Activated naive CD4-positive, alpha-beta T cell treated with anti-CD3 and anti-CD28 coated beads for 36 hours (primary cell): ENCODE results near the gene PDZRN3. TPM values are rescaled to one million over a fixed set of nuclear protein-coding genes. Genes with fewer than 3 reads are reported as not detected.

Experiments used
- CTCF ChIA-PET: fragments of 350-600 bp; sonication (Branson Sonifier 250); formaldehyde crosslinking; loops from one replicate; lab custom pipeline; 2021; ENCODE audit warnings: antibody characterized with exemption; lab: Charles Lee
- DNase-seq: peaks from one replicate; pipeline ENCODE4 v3.0.0-alpha.2; 2020
- H3K27ac Mint-ChIP-seq: one replicate; pipeline ENCODE4 v1.8.0; 2021; ENCODE audit warnings: mild to moderate bottlenecking, mixed read lengths
- H3K27me3 Mint-ChIP-seq: one replicate; pipeline ENCODE4 v1.8.0; 2021; ENCODE audit warnings: low read depth, mixed read lengths
- H3K36me3 Mint-ChIP-seq: one replicate; pipeline ENCODE4 v1.8.0; 2021; ENCODE audit warnings: low read depth, mixed read lengths
- H3K4me1 Mint-ChIP-seq: one replicate; pipeline ENCODE4 v1.8.0; 2021; ENCODE audit warnings: low read depth, mixed read lengths
- H3K4me3 Mint-ChIP-seq: one replicate; pipeline ENCODE4 v1.8.0; 2021; ENCODE audit warnings: mild to moderate bottlenecking, moderate library complexity, mixed read lengths
- H3K9me3 Mint-ChIP-seq: one replicate; pipeline ENCODE4 v1.8.0; 2021; ENCODE audit warnings: mixed read lengths
- intact Hi-C: fragments of 100-400 bp; cut with micrococcal nuclease; formaldehyde crosslinking; loops from one replicate; pipeline ENCODE4 v1.15.1; 2023
- total RNA-seq, 2 experiments: library from RNA; stranded (reverse); gene quantifications; one replicate each; pipeline ENCODE4 v1.2.3, GENCODE V29; 2021

Gene PDZRN3
- total RNA-seq, 2 experiments from 2014 or later: not detected

DNA sequence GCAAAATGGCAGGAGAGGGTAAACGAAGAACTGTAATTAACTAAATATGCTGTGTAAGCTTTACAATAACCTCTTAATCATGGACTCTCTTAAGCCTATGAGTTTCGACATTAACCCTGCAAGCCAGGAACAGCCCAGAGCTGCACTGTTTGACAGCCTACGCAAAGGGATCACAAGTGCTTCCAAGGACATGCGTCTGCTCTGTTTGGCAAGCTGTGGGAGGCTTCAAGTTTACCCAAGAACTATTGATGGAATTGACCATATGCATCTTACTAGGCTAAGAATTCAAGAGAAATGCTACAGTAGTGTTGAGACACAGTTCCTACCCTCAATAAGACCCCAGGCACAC is 66.0 kb downstream of the PDZRN3 start:
- no peaks in the 10 kb centered on the region for H3K27me3 Mint-ChIP-seq
- H3K36me3 Mint-ChIP-seq: no peaks in the 10 kb centered on the region
- intact Hi-C loops: no loop called here
- CTCF ChIA-PET: no interaction called here
- no peaks in the 10 kb centered on the region for H3K9me3 Mint-ChIP-seq
- no peak overlapping the region for H3K27ac Mint-ChIP-seq
- no peaks in the 10 kb centered on the region for H3K4me1 Mint-ChIP-seq
- DNase-seq: no peak
- no peak overlapping the region for H3K4me3 Mint-ChIP-seq

DNA sequence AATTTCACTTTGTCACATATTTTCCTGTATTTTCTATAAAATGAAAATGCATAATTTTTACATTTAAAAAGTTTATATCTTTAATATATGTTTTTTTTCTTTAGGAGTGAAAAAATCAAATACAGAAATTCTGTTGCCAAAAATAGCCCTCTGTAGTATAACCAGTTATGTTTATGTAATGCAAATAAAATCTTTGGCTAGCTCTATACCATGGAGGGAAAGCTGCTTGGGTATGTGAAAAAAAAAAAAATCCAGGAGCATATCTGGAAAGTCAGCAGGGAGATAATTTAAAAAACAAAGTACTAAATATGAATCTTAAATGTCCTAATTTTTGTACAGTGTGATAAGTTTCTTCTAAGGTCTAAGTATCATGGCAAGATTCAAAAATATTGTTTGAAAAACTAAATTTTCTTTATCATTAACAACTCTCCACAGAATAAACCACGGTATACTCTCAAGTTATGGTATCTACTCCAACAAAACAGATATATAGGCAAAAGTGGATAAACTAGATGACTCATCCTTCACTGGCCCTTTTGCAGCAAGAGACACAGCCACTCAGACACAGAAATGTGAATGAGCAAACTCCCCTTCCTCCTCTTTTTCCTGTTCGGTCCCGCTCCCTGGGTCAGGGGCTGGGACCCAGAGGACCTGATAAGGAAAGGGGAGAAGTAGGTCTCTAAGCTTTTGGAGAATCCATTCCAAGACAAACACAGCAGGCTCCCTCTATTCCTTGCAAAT is 66.6 kb downstream of the PDZRN3 start:
- no peak overlapping the region for H3K4me3 Mint-ChIP-seq
- no peaks in the 10 kb centered on the region for H3K27me3 Mint-ChIP-seq
- H3K9me3 Mint-ChIP-seq: no peaks in the 10 kb centered on the region
- CTCF ChIA-PET: no interaction called here
- H3K4me1 Mint-ChIP-seq: no peaks in the 10 kb centered on the region
- intact Hi-C loops: no loop called here
- H3K36me3 Mint-ChIP-seq: no peaks in the 10 kb centered on the region
- H3K27ac Mint-ChIP-seq: no peak overlapping the region
- DNase-seq: no peak

DNA sequence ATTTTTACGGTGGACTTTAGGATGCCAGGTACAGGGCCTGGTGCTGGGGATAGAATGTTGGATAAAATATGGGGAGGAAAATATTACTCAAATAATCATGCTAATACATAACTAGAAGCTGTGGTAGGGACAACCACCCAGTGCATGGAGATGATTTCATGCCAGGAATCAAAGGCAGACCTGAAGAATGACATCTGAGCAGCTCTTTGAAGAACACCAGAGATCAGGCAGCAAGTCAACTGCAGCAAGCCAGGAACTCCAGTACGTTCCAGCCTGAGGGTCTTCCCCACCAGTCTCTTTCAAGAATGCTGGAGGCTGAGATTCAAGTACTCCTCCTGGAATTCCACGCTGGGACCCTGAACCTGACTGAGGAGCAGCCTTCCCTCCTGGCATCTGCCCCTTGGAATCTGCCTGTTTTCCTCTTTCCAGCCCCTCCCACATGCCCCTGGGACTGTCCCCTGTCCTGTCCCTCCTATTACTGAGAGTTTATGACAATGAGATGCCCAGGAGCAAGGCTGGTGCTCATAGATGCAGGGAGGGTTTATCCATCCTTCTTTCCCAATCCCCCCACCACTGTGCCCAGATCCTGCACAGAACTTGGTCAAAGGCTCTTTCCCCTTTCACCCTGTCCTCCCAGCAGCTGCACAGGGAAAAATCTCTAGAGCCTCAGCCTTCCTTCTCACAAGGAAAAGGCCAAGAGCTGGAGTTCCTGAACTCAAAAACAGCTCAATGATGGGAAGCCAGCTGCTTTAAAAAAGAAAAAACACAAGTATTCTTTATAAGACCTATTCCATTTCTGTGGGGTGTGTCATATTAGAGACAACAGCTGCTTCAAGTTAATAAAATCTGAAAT is 68.0 kb downstream of the PDZRN3 start:
- Mint-ChIP-seq H3K4me3 (no peak overlapping the region), H3K4me1 (no peaks in the 10 kb centered on the region), H3K27me3 (peaks cover 7% of the 10 kb centered on the region), H3K9me3 (no peaks in the 10 kb centered on the region), H3K27ac (no peak overlapping the region), H3K36me3 (no peaks in the 10 kb centered on the region)
- intact Hi-C loops: no loop called here
- CTCF ChIA-PET: no interaction called here
- DNase-seq: no peak

DNA sequence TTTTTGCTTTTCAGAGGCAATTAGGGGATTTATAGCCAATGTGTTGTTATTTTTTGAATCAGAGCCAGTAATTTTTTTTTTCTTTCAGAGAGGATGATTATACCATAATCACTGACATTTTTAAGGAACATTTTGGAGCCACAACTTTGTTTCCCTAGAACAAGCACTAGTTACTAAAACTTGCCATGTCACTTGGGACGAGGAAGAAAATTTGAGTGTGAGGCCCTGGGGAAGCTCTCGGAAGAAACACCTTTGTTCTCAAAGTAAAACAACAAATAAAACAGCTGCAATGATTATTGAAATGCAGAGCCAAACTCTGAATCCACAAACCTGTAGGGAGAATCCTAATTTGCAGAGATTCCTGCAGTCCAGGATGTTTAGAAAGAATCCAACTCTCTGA is 69.7 kb downstream of the PDZRN3 start:
- H3K4me3 Mint-ChIP-seq: no peak overlapping the region
- intact Hi-C loops: no loop called here
- CTCF ChIA-PET: no interaction called here
- no peaks in the 10 kb centered on the region for H3K36me3 Mint-ChIP-seq
- H3K27ac Mint-ChIP-seq: no peak overlapping the region
- H3K27me3 Mint-ChIP-seq: peaks cover 8% of the 10 kb centered on the region
- no peaks in the 10 kb centered on the region for H3K9me3 Mint-ChIP-seq
- DNase-seq: no peak
- no peaks in the 10 kb centered on the region for H3K4me1 Mint-ChIP-seq

DNA sequence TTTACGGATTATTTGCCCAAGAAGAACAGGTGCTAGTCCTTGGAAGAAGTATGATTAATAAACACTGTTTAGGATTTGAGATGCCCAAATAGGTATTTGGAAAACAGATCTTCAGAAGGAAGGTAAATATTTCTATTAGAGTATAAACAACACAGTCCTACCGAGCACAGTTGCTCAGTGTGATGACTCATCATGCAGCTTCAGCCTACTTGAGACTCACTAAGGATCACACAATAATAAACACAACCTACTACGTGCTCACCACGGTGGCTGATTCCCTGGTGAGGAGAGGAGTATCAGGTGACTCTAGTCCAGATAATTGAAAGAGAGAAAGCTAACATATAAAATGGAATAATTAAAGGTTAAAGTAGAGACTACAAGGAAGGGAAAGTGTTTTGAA is 72.0 kb downstream of the PDZRN3 start:
- DNase-seq: no peak
- H3K9me3 Mint-ChIP-seq: no peaks in the 10 kb centered on the region
- H3K27ac Mint-ChIP-seq: no peak overlapping the region
- CTCF ChIA-PET: no interaction called here
- no peaks in the 10 kb centered on the region for H3K4me1 Mint-ChIP-seq
- intact Hi-C loops: no loop called here
- no peak overlapping the region for H3K4me3 Mint-ChIP-seq
- H3K36me3 Mint-ChIP-seq: no peaks in the 10 kb centered on the region
- peaks cover 9% of the 10 kb centered on the region for H3K27me3 Mint-ChIP-seq

DNA sequence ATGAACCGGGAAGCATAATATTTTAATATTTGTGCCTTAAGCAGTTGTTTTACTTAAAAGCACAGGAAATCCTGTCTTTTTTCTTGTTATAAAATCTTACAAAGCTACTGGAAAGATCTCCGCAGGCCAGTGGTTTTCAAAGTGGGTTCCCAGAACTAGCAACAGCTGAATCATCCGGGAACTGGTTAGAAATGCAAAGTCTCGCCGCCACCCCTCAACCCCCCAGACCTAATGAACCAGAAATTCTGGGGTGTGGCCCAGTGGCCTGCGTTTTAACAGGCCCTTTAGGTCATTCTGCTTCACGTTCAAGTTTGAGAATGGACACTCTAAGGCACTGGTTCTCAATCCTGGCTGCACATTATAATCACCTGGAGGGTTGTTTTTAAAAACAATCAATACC is 74.7 kb downstream of the PDZRN3 start:
- H3K4me1 Mint-ChIP-seq: no peaks in the 10 kb centered on the region
- H3K27me3 Mint-ChIP-seq: peaks cover 9% of the 10 kb centered on the region
- no peaks in the 10 kb centered on the region for H3K36me3 Mint-ChIP-seq
- intact Hi-C loops: no loop called here
- H3K4me3 Mint-ChIP-seq: no peak overlapping the region
- CTCF ChIA-PET: no interaction called here
- no peak for DNase-seq
- no peak overlapping the region for H3K27ac Mint-ChIP-seq
- H3K9me3 Mint-ChIP-seq: no peaks in the 10 kb centered on the region

DNA sequence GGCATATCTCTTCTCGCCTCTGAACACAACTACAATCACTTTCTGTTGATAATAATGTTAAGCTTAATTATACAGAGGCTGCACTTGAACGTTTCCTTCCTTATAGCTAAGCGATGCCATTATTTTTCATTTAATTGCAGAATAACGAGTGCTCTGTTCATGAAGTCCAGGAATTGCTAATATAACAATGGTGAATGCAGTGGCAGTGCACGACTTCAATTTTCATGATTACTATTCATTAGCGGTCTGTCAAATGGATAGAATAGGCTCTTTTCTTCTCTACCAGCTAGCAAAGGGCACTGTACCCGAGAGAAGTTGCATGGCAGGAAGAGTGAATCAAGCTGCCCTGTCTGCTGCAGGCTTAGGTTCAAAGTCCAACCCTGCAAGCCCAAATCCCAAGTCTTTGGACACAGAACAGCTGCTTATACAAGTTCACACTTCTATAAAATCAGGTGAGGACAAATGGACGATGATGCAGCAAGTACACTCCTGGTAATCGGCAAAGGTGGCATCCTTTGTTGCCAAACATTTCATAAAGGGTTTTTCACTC is 75.6 kb downstream of the PDZRN3 start:
- Mint-ChIP-seq H3K36me3 (no peaks in the 10 kb centered on the region), H3K4me3 (no peak overlapping the region), H3K4me1 (no peaks in the 10 kb centered on the region), H3K27ac (no peak overlapping the region), H3K27me3 (peaks cover 9% of the 10 kb centered on the region), H3K9me3 (no peaks in the 10 kb centered on the region)
- intact Hi-C loops: no loop called here
- CTCF ChIA-PET: interaction anchor here (0.6 to 0.7 kb wide), 2 partner anchors 491 to 628 kb away, joined by 3 read pairs; no protein-coding TSS in a partner anchor
- DNase-seq: no peak

DNA sequence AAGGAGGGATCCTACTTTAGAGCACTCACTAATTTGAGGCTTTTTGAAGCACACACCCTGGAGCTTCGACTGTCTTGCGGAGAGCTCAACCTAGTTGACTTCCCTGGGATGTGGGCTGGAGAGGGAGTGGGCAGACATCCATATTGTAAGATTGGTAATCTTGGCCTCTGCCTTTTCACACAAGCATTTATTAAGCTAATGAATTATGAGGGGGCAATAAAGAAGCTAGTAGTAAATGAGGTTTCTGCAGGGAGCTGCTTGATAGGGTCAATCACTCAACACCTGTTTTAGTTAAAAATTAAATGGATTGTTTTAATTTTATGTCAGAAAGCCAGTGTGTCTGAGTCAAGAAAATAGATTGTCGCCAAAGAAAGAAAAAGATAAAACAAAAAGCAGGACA is 76.3 kb downstream of the PDZRN3 start:
- intact Hi-C loops: no loop called here
- no peak overlapping the region for H3K27ac Mint-ChIP-seq
- H3K4me3 Mint-ChIP-seq: no peak overlapping the region
- H3K27me3 Mint-ChIP-seq: peaks cover 9% of the 10 kb centered on the region
- H3K9me3 Mint-ChIP-seq: no peaks in the 10 kb centered on the region
- no peak for DNase-seq
- H3K4me1 Mint-ChIP-seq: no peaks in the 10 kb centered on the region
- H3K36me3 Mint-ChIP-seq: no peaks in the 10 kb centered on the region
- CTCF ChIA-PET: interaction anchor here (0.6 to 0.7 kb wide), 2 partner anchors 490 to 628 kb away, joined by 3 read pairs; no protein-coding TSS in a partner anchor

DNA sequence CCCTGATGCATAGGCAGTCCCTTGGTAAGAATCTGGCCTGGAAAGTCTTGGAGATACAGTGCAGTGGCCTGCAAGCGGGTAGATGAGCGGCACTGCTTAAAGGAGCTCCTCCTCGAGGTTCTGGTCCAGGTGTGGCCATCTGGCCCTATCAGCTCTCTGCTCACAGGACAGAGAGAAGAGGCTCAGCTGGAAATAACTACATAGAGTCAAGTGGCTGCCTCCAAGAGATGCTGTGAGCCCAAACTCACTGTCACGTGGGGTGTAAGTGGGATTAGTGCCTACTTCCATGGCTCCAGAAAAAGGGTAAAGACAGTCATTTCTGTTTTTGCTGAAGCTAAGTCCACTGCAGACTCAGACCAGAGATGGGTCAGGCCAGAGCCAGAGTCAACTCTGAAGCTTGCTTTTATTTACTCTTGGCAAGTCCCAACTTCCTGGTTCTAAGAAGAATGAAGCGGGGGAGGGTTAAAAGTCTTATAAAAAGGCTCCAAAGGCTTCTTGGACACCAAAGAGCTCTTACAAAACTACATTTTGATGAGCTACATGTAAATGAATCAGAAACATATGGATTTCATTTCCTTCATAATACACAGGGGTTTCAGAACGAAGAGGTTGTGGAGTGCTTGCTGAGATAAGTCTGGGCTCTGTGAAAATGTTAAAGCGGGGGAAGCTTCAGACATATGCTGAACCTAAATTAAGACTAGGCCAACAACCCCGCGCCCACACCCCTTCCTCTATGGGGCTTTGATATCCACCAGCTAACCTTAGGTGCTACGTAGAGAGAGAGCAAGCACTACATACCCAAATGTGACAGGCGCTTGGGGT is 77.1 kb downstream of the PDZRN3 start:
- intact Hi-C loops: no loop called here
- H3K36me3 Mint-ChIP-seq: no peaks in the 10 kb centered on the region
- no peak overlapping the region for H3K27ac Mint-ChIP-seq
- CTCF ChIA-PET: no interaction called here
- no peak for DNase-seq
- no peaks in the 10 kb centered on the region for H3K4me1 Mint-ChIP-seq
- no peak overlapping the region for H3K4me3 Mint-ChIP-seq
- H3K27me3 Mint-ChIP-seq: peaks cover 5% of the 10 kb centered on the region
- no peaks in the 10 kb centered on the region for H3K9me3 Mint-ChIP-seq

DNA sequence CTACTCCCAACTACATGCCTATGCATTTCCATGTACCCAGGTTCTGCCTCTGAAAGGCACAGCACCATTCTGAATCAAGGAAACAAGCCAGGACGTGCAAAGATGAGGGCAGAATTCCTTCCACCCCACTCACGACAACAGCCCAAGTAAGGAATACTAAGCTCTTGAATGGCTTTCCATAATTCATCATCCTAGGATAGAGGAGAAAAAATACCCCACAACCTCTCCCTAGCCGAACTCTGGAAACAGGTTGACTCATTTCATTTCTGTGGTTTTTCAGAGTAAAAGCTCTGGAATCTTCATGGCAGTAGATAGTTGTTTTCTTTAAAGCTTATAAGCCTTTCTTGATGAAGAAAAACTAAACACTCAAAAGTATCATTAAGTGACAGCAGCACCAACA is 77.8 kb downstream of the PDZRN3 start:
- CTCF ChIA-PET: no interaction called here
- H3K27me3 Mint-ChIP-seq: peaks cover 4% of the 10 kb centered on the region
- no peaks in the 10 kb centered on the region for H3K4me1 Mint-ChIP-seq
- no peaks in the 10 kb centered on the region for H3K9me3 Mint-ChIP-seq
- intact Hi-C loops: no loop called here
- DNase-seq: no peak
- H3K36me3 Mint-ChIP-seq: no peaks in the 10 kb centered on the region
- H3K4me3 Mint-ChIP-seq: no peak overlapping the region
- no peak overlapping the region for H3K27ac Mint-ChIP-seq

DNA sequence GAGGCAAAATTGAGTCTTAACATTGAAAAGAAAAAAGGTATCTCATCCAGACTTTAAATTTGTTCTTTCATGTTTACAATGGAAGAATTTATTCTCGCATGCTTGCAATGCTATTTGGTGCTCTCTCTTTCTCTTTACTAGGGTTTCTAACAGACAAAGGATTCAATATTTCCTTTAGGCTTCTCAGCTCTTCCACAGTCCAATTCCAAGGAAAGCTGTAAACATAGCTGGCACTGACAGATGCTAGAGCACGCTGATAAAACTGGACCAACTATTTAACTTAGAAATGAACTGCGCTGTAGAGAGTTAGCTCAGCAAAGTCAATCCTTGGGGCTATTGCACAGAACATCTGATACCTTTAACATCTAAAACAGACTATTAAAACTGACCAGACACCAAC is 81.3 kb downstream of the PDZRN3 start:
- Mint-ChIP-seq H3K27ac (no peak overlapping the region), H3K4me3 (no peak overlapping the region), H3K36me3 (no peaks in the 10 kb centered on the region), H3K4me1 (no peaks in the 10 kb centered on the region), H3K27me3 (no peaks in the 10 kb centered on the region), H3K9me3 (no peaks in the 10 kb centered on the region)
- DNase-seq: no peak
- CTCF ChIA-PET: no interaction called here
- intact Hi-C loops: no loop called here

DNA sequence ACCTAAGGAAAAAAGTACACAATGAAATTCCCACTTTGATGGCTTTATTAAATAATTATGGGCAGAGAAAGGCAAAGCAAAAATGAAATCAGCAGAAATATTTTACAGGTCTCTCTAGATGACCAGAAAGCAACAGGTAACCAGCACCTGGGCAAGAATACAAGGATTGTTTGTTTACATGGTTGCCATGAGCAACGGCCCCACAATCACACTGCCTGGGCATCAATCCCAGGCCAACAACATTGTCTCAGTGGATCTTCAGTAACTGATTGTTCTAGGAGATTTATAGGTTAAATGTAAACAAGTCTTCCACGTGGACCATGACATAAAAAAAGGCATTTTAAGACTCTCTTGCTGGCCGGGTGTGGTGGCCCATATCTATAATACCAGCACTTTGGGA is 82.6 kb downstream of the PDZRN3 start:
- no peak for DNase-seq
- Mint-ChIP-seq H3K9me3 (no peaks in the 10 kb centered on the region), H3K27me3 (no peaks in the 10 kb centered on the region), H3K27ac (no peak overlapping the region), H3K4me1 (no peaks in the 10 kb centered on the region), H3K36me3 (no peaks in the 10 kb centered on the region), H3K4me3 (no peak overlapping the region)
- CTCF ChIA-PET: interaction anchor here (0.8 kb wide), 1 partner anchor 40 kb away, joined by 3 read pairs; no protein-coding TSS in a partner anchor
- intact Hi-C loops: no loop called here
